Mammary epithelial cell (primary cell): ENCODE results near the gene GPR78.
"Not testable (repeated sequence)": the region's sequence is repeated elsewhere in the genome, so short reads cannot be mapped to it uniquely, and the experiment has no call there.

Source experiments
- EZH2 ChIP-seq: IDR thresholded peaks from 2 replicates; pipeline ENCODE4 v1.6.1; 2012; ENCODE audit warnings: low read length, inconsistent platforms, borderline replicate concordance
- TF ChIP-seq, protein P1 (sequence below), 2 donors: IDR thresholded peaks in 1 of 2; conservative IDR thresholded peaks in 1 of 2; 2 replicates each; pipeline ENCODE4 v1.5.1; 2011 to 2012; ENCODE audit warnings: inconsistent platforms in 2 of 2, low read length in 2 of 2, mild to moderate bottlenecking in 2 of 2, control low read depth in 1 of 2, low read depth in 1 of 2; ENCODE audit not compliant: insufficient read depth in 1 of 2; ENCODE audit errors: extremely low read depth in 1 of 2

DNA sequence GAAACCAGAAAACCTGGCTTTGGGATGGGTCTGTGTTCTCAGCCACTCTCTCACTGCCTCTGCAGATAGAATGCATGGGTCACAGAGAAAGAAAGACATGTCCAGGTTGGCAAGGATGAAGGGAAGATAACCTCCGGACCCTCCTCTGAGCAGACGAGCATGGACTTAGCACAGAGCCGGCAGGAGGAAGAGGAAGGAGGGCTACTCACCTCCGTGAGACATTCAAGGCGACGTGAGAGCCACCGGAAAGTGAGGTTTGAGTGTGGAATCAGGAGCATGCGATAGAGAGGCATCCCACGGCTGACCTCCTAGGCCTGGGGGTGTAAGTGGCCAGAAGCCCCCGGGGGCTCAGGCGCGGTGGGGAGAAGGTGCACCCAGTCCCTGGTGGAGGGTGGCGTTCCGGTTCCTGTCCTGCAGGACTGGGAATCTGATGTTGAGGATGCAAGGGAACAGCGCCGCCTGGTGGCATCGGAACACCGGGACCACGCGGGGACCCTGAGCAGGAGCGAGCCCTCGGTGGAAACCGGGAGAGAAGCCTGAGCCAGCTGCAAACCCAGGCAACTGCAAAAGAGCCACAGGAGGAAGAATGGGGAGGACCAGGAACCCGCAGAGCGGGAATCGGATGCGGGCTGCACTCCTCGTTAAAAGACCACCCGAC, 55.8 kb downstream of the GPR78 start:
- TF ChIP-seq, protein P1, sequence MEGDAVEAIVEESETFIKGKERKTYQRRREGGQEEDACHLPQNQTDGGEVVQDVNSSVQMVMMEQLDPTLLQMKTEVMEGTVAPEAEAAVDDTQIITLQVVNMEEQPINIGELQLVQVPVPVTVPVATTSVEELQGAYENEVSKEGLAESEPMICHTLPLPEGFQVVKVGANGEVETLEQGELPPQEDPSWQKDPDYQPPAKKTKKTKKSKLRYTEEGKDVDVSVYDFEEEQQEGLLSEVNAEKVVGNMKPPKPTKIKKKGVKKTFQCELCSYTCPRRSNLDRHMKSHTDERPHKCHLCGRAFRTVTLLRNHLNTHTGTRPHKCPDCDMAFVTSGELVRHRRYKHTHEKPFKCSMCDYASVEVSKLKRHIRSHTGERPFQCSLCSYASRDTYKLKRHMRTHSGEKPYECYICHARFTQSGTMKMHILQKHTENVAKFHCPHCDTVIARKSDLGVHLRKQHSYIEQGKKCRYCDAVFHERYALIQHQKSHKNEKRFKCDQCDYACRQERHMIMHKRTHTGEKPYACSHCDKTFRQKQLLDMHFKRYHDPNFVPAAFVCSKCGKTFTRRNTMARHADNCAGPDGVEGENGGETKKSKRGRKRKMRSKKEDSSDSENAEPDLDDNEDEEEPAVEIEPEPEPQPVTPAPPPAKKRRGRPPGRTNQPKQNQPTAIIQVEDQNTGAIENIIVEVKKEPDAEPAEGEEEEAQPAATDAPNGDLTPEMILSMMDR (conservative IDR thresholded peaks at IDR 0.05 in 1 of 2, IDR thresholded peaks at IDR 0.05 in 1 of 2; ENCODE audit: extremely low read depth in 1 of 2, insufficient read depth in 1 of 2, low read depth in 1 of 2, low read length in 2 of 2) = not testable (repeated sequence)
- TF ChIP-seq EZH2 = not testable (repeated sequence)
